Endodermal cell (in vitro differentiated cells): ENCODE results near the gene CUEDC2. TPM values are rescaled to one million over a fixed set of nuclear protein-coding genes. Genes with fewer than 3 reads are reported as not detected.

Source experiments
- DNase-seq: peaks from one replicate; pipeline ENCODE4 v3.0.0-alpha.2; 2017
- H3K27ac ChIP-seq: 2 replicates; pipeline ENCODE4 v1.5.1; 2013; ENCODE audit warnings: mild to moderate bottlenecking, low read depth, low read length, moderate library complexity
- H3K27me3 ChIP-seq: 2 replicates; pipeline ENCODE4 v1.6.1; 2013; ENCODE audit warnings: mild to moderate bottlenecking, low read length, moderate library complexity; ENCODE audit not compliant: insufficient read depth, control insufficient read depth, poor library complexity, severe bottlenecking
- H3K36me3 ChIP-seq: 2 replicates; pipeline ENCODE4 v1.7.0; 2013; ENCODE audit warnings: mild to moderate bottlenecking, low read length, moderate library complexity; ENCODE audit not compliant: control insufficient read depth, insufficient read depth
- H3K4me1 ChIP-seq: one replicate; pipeline ENCODE4 v1.7.0; 2013; ENCODE audit warnings: low read length; ENCODE audit not compliant: control insufficient read depth, insufficient read depth
- H3K4me3 ChIP-seq: 2 replicates; pipeline ENCODE4 v1.5.1; 2013; ENCODE audit warnings: mild to moderate bottlenecking, low read length, moderate library complexity
- H3K9ac ChIP-seq: 2 replicates; pipeline ENCODE4 v1.6.1; 2013; ENCODE audit warnings: mild to moderate bottlenecking, low read length, moderate library complexity; ENCODE audit not compliant: poor library complexity, severe bottlenecking; ENCODE audit errors: extremely low read depth
- H3K9me3 ChIP-seq: 2 replicates; pipeline ENCODE4 v1.6.1; 2013; ENCODE audit warnings: mild to moderate bottlenecking, low read length, moderate library complexity; ENCODE audit not compliant: control insufficient read depth
- H3K27ac Mint-ChIP-seq: 2 replicates; pipeline ENCODE4 v1.8.0; 2020; ENCODE audit warnings: mixed read lengths
- H3K27me3 Mint-ChIP-seq: 2 replicates; pipeline ENCODE4 v1.8.0; 2021; ENCODE audit warnings: mild to moderate bottlenecking, mixed read lengths; ENCODE audit not compliant: insufficient read depth
- H3K36me3 Mint-ChIP-seq: 2 replicates; pipeline ENCODE4 v1.8.0; 2020; ENCODE audit warnings: low read depth, mixed read lengths
- H3K4me1 Mint-ChIP-seq: 2 replicates; pipeline ENCODE4 v1.8.0; 2020; ENCODE audit warnings: mixed read lengths
- H3K4me3 Mint-ChIP-seq: 2 replicates; pipeline ENCODE4 v1.8.0; 2020; ENCODE audit warnings: mild to moderate bottlenecking, moderate library complexity, mixed read lengths
- H3K9me3 Mint-ChIP-seq: 2 replicates; pipeline ENCODE4 v1.8.0; 2020; ENCODE audit warnings: mild to moderate bottlenecking, mixed read lengths
- CTCF ChIP-seq: fragments of 200-600 bp; sonication (generic); conservative IDR thresholded peaks from 2 replicates; pipeline ENCODE4 v1.5.0; 2021; ENCODE audit warnings: antibody characterized with exemption, mild to moderate bottlenecking
- WGBS, 2 experiments: methylation state at CpG; one replicate each; pipeline versions ENCODE4 v1.1.5 to v1.1.7; 2013; ENCODE audit warnings: missing lambda C conversion rate in 2 of 2, mixed read lengths in 1 of 2; ENCODE audit not compliant: insufficient coverage in 1 of 2, insufficient read length in 1 of 2; 5-methylcytosine and 5-hydroxymethylcytosine counted together
- total RNA-seq, 2 donors: library from RNA; stranded (reverse); fragmentation: NEBNext Ultra II Directional in 1 of 2; extraction: Animal tissue kit (Norgen Biotek cat#: 25700) in 1 of 2; gene quantifications; 2 replicates in 1 of 2; 3 replicates in 1 of 2; pipeline ENCODE4 v1.2.1, GENCODE V29; 2021

The CUEDC2 gene
- total RNA-seq, 2 donors from 2014 or later = 51.7 to 82.9 TPM

- Mint-ChIP-seq H3K9me3 (no peaks in the 10 kb centered on the region), H3K4me3 (no peak overlapping the region), H3K4me1 (peaks cover 17% of the 10 kb centered on the region), H3K36me3 (no peaks in the 10 kb centered on the region), H3K27me3 (peaks cover 58% of the 10 kb centered on the region), H3K27ac (no peak overlapping the region)
- 85 to 93% methylated on average over 6 to 20 of the region's 20 CpGs for WGBS, 2 experiments
- no peaks in the 10 kb centered on the region for H3K36me3 ChIP-seq
- DNase-seq = no peak
- no peak overlapping the region for H3K27ac ChIP-seq
- no peaks in the 10 kb centered on the region for H3K9me3 ChIP-seq
- peaks cover 4% of the 10 kb centered on the region for H3K4me1 ChIP-seq
- no peak overlapping the region for H3K4me3 ChIP-seq
- TF ChIP-seq CTCF = no peak
- H3K9ac ChIP-seq = no peak overlapping the region
- peaks cover 48% of the 10 kb centered on the region for H3K27me3 ChIP-seq
Observed at GRCh38 chr10:102414749-102415148, 17.6 kb downstream of the CUEDC2 start.

DNA sequence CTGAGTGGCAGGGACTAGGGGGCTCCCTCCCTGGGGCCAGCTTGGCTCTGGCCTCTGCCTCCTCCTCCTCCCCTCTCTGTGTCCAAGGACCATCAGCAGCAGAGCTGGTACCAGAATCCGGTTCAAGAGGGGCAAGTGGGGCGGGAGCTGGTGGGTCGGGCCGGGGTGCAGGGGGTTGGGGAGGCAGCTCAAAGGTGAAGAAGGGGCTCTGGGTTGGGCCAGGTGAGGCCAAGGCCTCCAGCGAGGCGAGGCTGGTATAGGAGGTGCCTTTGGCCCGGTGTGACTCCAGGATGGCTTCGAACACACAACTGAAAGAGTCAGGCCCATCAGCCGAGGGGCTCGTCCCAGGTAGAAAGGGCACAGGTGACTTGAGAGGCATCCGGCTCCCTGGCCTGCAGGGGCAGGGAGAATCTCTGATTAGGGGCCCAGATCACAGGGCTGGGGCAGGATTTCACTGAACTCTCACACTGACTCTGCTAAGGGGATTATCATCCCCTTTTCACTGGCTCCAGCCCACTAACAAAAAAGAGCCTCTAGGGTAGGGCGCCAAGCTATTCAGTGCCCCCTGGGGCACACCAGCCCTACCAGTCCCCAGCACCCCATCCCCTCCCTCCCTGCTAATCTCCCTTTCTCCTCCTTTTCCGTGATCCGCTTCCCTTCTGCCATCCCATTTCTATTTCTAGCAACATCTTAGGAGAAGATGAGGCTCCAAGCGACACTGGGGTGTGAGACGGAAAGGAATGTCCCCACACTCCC lies 18.4 kb downstream of the CUEDC2 start:
- 89 to 94% methylated on average over 16 of the region's 16 CpGs for WGBS, 2 experiments
- H3K4me1 Mint-ChIP-seq = peaks cover 21% of the 10 kb centered on the region
- no peak for DNase-seq
- no peaks in the 10 kb centered on the region for H3K36me3 ChIP-seq
- no peaks in the 10 kb centered on the region for H3K9me3 ChIP-seq
- H3K27ac ChIP-seq = peak overlapping the region; percentile 84
- no peak overlapping the region for H3K4me3 ChIP-seq
- H3K4me3 Mint-ChIP-seq = no peak overlapping the region
- H3K27me3 ChIP-seq = peaks cover 55% of the 10 kb centered on the region
- no peak overlapping the region for H3K9ac ChIP-seq
- no peaks in the 10 kb centered on the region for H3K36me3 Mint-ChIP-seq
- no peaks in the 10 kb centered on the region for H3K9me3 Mint-ChIP-seq
- H3K27ac Mint-ChIP-seq = no peak overlapping the region
- H3K4me1 ChIP-seq = peaks cover 2% of the 10 kb centered on the region
- peaks cover 64% of the 10 kb centered on the region for H3K27me3 Mint-ChIP-seq
- no peak for TF ChIP-seq CTCF

DNA sequence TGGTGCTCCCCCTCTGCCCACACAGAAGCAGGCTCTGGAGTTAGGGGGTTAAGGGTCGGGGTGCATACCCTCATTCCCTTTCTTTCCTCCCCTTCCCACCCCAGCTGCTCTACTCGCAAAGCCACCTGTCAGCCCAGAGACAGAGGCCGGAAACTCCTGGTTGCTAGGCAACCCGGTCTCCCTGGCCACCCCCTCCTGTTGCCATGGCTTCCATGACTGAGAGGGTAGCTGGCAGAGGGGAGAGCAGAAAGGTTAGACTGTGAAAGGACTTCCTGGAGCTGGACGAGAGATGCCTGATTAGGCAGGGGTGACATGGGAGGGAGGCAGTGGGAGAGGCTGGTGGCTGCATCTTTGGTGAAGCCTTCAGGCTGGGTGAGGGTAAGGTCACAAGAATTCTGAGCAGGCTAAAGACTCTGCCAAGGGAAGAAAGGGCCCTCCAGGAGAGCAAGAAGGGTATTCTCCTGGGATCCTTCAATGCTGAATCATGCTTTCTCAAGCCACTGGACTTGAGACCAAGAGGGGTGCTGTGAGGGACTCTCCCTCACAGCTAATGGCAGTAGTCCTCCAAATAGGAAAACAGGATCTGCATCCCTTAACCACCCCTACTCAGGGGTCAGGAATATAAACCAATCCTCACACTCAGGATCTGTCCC lies 19.2 kb downstream of the CUEDC2 start:
- Mint-ChIP-seq H3K27me3 (peaks cover 68% of the 10 kb centered on the region), H3K4me3 (no peak overlapping the region), H3K36me3 (no peaks in the 10 kb centered on the region), H3K4me1 (peaks cover 20% of the 10 kb centered on the region), H3K9me3 (no peaks in the 10 kb centered on the region), H3K27ac (no peak overlapping the region)
- Histone ChIP-seq H3K4me1 (no peaks in the 10 kb centered on the region), H3K9ac (no peak overlapping the region), H3K36me3 (no peaks in the 10 kb centered on the region), H3K4me3 (no peak overlapping the region), H3K27ac (peak overlapping the region; percentile 94), H3K27me3 (peaks cover 60% of the 10 kb centered on the region), H3K9me3 (no peaks in the 10 kb centered on the region)
- DNase-seq = peak; percentile 65
- WGBS, 2 experiments = 41 to 60% methylated on average over 1 to 5 of the region's 5 CpGs
- no peak for TF ChIP-seq CTCF
